Coronary artery (tissue), 2 donors: ENCODE measurements around the gene PARG.

Experiments used
- DNase-seq: peaks from one replicate; pipeline ENCODE4 v3.0.0-alpha.2; 2017; ENCODE audit warnings: low spot score
- H3K27ac ChIP-seq, 2 donors: fragments of 200-600 bp; sonication (generic); one replicate each; pipeline ENCODE4 v1.5.1; 2016 to 2019
- H3K4me3 ChIP-seq: fragments of 200-600 bp; sonication (generic); 2 replicates; pipeline ENCODE4 v1.5.1; 2016; ENCODE audit warnings: mild to moderate bottlenecking, moderate library complexity
- CTCF ChIP-seq: fragments of 200-600 bp; sonication (generic); IDR thresholded peaks from one replicate; pipeline ENCODE4 v1.5.1; 2019; ENCODE audit warnings: antibody characterized with exemption

Gene PARG

GRCh38 chr10:49803988-49804387 lies 137.8 kb downstream of the PARG start:
- no peak for TF ChIP-seq CTCF
- Histone ChIP-seq H3K27ac (no peak overlapping the region), H3K4me3 (no peak overlapping the region)
- no peak for DNase-seq

- H3K27ac ChIP-seq, result no peak overlapping the region
- no peak for TF ChIP-seq CTCF
- no peak overlapping the region for H3K4me3 ChIP-seq
- no peak for DNase-seq
These were observed 143.6 kb downstream of the PARG start for GRCh38 chr10:49798275-49798674.

GRCh38 chr10:49791100-49791499 lies 150.7 kb downstream of the PARG start:
- no peak for DNase-seq
- TF ChIP-seq CTCF, result no peak
- no peak overlapping the region for H3K27ac ChIP-seq
- H3K4me3 ChIP-seq, result no peak overlapping the region

- no peak for TF ChIP-seq CTCF
- no peak for DNase-seq
- no peak overlapping the region for H3K4me3 ChIP-seq
- H3K27ac ChIP-seq, result no peak overlapping the region
These were observed 157.1 kb downstream of the PARG start for GRCh38 chr10:49784681-49785080.

- DNase-seq, result no peak
- no peak overlapping the region for H3K27ac ChIP-seq
- no peak overlapping the region for H3K4me3 ChIP-seq
- TF ChIP-seq CTCF, result no peak
These were observed 158.2 kb downstream of the PARG start for GRCh38 chr10:49783645-49784044.

GRCh38 chr10:49781247-49781646 lies 160.6 kb downstream of the PARG start:
- Histone ChIP-seq H3K4me3 (no peak overlapping the region), H3K27ac (no peak overlapping the region)
- DNase-seq, result no peak
- no peak for TF ChIP-seq CTCF

GRCh38 chr10:49778197-49778596 lies 163.6 kb downstream of the PARG start:
- no peak for DNase-seq
- H3K4me3 ChIP-seq, result no peak overlapping the region
- H3K27ac ChIP-seq, result no peak overlapping the region
- TF ChIP-seq CTCF, result no peak
